HL-60 (cell line): ENCODE data around the gene MAGI2.

Experiments used
- POLR2AphosphoS5 ChIP-seq: IDR thresholded peaks from 2 replicates; pipeline ENCODE4 v1.6.1; 2012; ENCODE audit warnings: low read depth
- TF ChIP-seq, protein P1 (sequence below): IDR thresholded peaks from one replicate; pipeline ENCODE4 v1.5.1; 2011; ENCODE audit warnings: low read length, control low read depth, inconsistent platforms; ENCODE audit not compliant: insufficient read depth

DNA sequence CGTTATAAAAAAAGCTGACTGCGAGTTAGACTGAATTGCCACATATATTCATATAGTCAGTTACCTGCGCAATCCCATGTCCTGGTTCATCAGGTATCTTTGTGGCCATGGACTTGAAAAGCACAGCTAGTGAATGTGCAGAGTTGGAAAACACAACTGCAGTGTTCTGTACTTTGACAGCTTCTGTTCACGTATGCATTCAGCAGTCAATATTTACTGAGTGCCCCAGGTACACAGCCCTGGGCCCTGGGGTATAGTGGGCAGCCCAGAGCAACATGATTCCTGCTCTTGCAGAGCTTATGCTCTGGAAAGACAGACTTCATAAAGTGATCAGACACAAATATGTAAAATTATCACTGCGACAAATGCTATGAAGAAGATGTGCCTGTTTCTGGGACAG is 1341.0 kb downstream of the MAGI2 start:
- TF ChIP-seq, protein P1, sequence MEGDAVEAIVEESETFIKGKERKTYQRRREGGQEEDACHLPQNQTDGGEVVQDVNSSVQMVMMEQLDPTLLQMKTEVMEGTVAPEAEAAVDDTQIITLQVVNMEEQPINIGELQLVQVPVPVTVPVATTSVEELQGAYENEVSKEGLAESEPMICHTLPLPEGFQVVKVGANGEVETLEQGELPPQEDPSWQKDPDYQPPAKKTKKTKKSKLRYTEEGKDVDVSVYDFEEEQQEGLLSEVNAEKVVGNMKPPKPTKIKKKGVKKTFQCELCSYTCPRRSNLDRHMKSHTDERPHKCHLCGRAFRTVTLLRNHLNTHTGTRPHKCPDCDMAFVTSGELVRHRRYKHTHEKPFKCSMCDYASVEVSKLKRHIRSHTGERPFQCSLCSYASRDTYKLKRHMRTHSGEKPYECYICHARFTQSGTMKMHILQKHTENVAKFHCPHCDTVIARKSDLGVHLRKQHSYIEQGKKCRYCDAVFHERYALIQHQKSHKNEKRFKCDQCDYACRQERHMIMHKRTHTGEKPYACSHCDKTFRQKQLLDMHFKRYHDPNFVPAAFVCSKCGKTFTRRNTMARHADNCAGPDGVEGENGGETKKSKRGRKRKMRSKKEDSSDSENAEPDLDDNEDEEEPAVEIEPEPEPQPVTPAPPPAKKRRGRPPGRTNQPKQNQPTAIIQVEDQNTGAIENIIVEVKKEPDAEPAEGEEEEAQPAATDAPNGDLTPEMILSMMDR, result no peak
- TF ChIP-seq POLR2AphosphoS5, result no peak
